Chondrocyte (in vitro differentiated cells): ENCODE results near the gene ZDHHC13. TPM values are rescaled to one million over a fixed set of nuclear protein-coding genes. Genes with fewer than 3 reads are reported as not detected.

Experiments used
- DNase-seq: peaks from one replicate; pipeline ENCODE4 v3.0.0; 2021; ENCODE audit warnings: mixed read lengths, low spot score
- H3K27ac Mint-ChIP-seq: one replicate; pipeline ENCODE4 v1.8.0; 2021; ENCODE audit warnings: mild to moderate bottlenecking, moderate library complexity, mixed read lengths; ENCODE audit not compliant: unreplicated experiment
- H3K27me3 Mint-ChIP-seq: 2 replicates; pipeline ENCODE4 v1.8.0; 2021; ENCODE audit warnings: low read depth, mixed read lengths
- H3K36me3 Mint-ChIP-seq: 2 replicates; pipeline ENCODE4 v1.8.0; 2021; ENCODE audit warnings: low read depth, mixed read lengths
- H3K4me1 Mint-ChIP-seq: 2 replicates; pipeline ENCODE4 v1.8.0; 2021; ENCODE audit warnings: low read depth, mild to moderate bottlenecking, mixed read lengths
- H3K4me3 Mint-ChIP-seq: one replicate; pipeline ENCODE4 v1.8.0; 2021; ENCODE audit warnings: mild to moderate bottlenecking, moderate library complexity, mixed read lengths; ENCODE audit not compliant: unreplicated experiment
- H3K9me3 Mint-ChIP-seq: 2 replicates; pipeline ENCODE4 v1.8.0; 2021; ENCODE audit warnings: low read depth, mixed read lengths
- CTCF ChIP-seq: fragments of 200-600 bp; sonication (generic); IDR thresholded peaks from 2 replicates; pipeline ENCODE4 v1.5.0; 2021; ENCODE audit warnings: antibody characterized with exemption, mild to moderate bottlenecking, moderate library complexity
- total RNA-seq: library from RNA; stranded (reverse); gene quantifications from 3 replicates; pipeline ENCODE4 v1.2.1, GENCODE V29; 2021

ZDHHC13 gene
- total RNA-seq, 1 donor from 2014 or later, result 10.3 TPM

GRCh38 chr11:19208181-19208580 lies 91.2 kb downstream of the ZDHHC13 start:
- no peak overlapping the region for H3K27ac Mint-ChIP-seq
- H3K4me1 Mint-ChIP-seq, result peaks cover 8% of the 10 kb centered on the region
- no peaks in the 10 kb centered on the region for H3K36me3 Mint-ChIP-seq
- TF ChIP-seq CTCF, result no peak
- peaks cover 38% of the 10 kb centered on the region for H3K27me3 Mint-ChIP-seq
- no peak overlapping the region for H3K4me3 Mint-ChIP-seq
- H3K9me3 Mint-ChIP-seq, result no peaks in the 10 kb centered on the region
- DNase-seq, result no peak

GRCh38 chr11:19208959-19209546 lies 92.1 kb downstream of the ZDHHC13 start:
- no peak for TF ChIP-seq CTCF
- Mint-ChIP-seq H3K4me3 (no peak overlapping the region), H3K27me3 (peaks cover 45% of the 10 kb centered on the region), H3K4me1 (peaks cover 8% of the 10 kb centered on the region), H3K36me3 (no peaks in the 10 kb centered on the region), H3K9me3 (no peaks in the 10 kb centered on the region), H3K27ac (no peak overlapping the region)
- DNase-seq, result no peak

- Mint-ChIP-seq H3K4me3 (no peak overlapping the region), H3K27ac (no peak overlapping the region), H3K4me1 (peaks cover 8% of the 10 kb centered on the region), H3K27me3 (peaks cover 49% of the 10 kb centered on the region), H3K36me3 (no peaks in the 10 kb centered on the region), H3K9me3 (no peaks in the 10 kb centered on the region)
- no peak for DNase-seq
- no peak for TF ChIP-seq CTCF
These were observed 92.8 kb downstream of the ZDHHC13 start for GRCh38 chr11:19209617-19210370.

- H3K36me3 Mint-ChIP-seq, result no peaks in the 10 kb centered on the region
- TF ChIP-seq CTCF, result no peak
- peaks cover 20% of the 10 kb centered on the region for H3K27me3 Mint-ChIP-seq
- no peak overlapping the region for H3K4me3 Mint-ChIP-seq
- no peak overlapping the region for H3K27ac Mint-ChIP-seq
- DNase-seq, result no peak
- peaks cover 2% of the 10 kb centered on the region for H3K9me3 Mint-ChIP-seq
- peaks cover 10% of the 10 kb centered on the region for H3K4me1 Mint-ChIP-seq
These were observed 99.1 kb downstream of the ZDHHC13 start for GRCh38 chr11:19216021-19216420.

GRCh38 chr11:19216709-19217374 lies 99.9 kb downstream of the ZDHHC13 start:
- peaks cover 10% of the 10 kb centered on the region for H3K4me1 Mint-ChIP-seq
- H3K4me3 Mint-ChIP-seq, result no peak overlapping the region
- no peaks in the 10 kb centered on the region for H3K36me3 Mint-ChIP-seq
- peaks cover 20% of the 10 kb centered on the region for H3K27me3 Mint-ChIP-seq
- no peak for TF ChIP-seq CTCF
- DNase-seq, result no peak
- H3K27ac Mint-ChIP-seq, result no peak overlapping the region
- peaks cover 3% of the 10 kb centered on the region for H3K9me3 Mint-ChIP-seq
